Ecto neural progenitor cell (in vitro differentiated cells): ENCODE results near the gene AUTS2.
"Not testable (repeated sequence)": the region's sequence is repeated elsewhere in the genome, so short reads cannot be mapped to it uniquely, and the experiment has no call there.

Source experiments
- DNase-seq: peaks from one replicate; pipeline ENCODE4 v3.0.0-alpha.2; 2018; ENCODE audit warnings: low spot score

AUTS2 gene

GRCh38 chr7:69761290-69761922 is 163.1 kb downstream of the AUTS2 start:
- no peak for DNase-seq

GRCh38 chr7:69762821-69763352 is 164.6 kb downstream of the AUTS2 start:
- DNase-seq, result no peak

DNA sequence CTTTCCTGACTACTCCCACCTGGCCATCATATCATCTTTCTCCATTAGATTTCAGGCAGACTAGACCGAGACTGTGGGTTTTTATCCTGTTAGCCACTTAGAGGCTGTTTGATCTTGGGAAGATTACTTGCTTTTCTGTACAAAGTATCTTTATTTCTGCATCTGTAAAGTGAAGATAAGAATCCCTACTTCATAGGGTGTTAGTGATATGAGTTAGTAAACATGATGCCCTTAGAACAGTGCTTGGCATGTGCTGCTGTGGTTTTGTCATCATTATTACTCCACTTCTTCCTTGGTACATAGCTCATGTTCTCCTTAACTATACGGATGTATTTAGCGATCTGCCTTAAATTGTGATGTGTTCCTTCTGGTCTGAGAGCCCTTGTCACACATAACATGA is 165.2 kb downstream of the AUTS2 start:
- DNase-seq, result no peak

- DNase-seq, result no peak
Observed at GRCh38 chr7:69764147-69764546, 165.9 kb downstream of the AUTS2 start.

GRCh38 chr7:69764681-69765080 is 166.4 kb downstream of the AUTS2 start:
- DNase-seq, result no peak

DNA sequence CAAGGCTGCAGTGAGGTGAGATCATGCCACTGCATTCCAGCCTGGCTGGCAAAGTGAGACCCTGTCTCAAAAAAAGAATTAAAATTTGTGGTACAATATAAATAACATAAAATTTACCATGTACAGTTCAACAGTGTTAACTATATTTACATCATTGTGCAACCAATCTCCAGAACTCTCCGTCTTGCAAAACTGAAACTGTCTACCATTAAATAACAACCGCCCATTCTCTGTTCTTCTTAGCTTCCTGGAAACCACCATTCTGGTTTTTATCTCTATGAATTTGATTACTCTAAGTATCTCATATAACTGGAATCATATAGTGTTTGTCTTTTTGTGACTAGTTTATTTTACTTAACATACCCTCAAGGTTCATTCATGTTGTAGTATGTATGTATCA is 167.6 kb downstream of the AUTS2 start:
- DNase-seq, result no peak

DNA sequence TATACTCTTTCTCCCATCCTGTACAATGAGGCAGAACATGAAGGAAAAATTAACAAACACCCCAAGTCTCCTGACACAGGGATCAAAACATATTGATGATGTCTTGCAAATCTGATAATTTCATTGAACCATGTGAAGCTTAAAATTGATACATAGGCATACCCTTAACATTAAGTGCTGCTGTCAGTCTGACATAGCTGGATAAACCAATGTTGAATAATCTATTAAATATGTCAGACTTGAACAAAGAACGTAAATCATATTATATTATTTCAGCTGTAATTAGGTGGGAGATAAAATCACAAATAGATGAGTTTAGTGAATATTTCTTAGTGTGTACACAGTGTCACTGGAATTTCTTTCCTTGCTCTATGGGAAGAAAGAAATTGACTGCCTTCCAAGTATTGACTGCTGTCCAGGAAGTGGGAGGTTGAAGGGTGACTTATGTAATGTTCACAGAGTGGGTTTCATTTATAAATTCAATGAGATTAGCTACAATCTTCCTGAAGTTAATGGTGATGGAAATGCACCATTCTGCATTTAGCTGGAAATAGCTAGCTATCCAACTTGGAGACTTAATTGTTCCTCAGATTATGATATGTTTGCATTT is 170.8 kb downstream of the AUTS2 start:
- DNase-seq, result no peak

DNA sequence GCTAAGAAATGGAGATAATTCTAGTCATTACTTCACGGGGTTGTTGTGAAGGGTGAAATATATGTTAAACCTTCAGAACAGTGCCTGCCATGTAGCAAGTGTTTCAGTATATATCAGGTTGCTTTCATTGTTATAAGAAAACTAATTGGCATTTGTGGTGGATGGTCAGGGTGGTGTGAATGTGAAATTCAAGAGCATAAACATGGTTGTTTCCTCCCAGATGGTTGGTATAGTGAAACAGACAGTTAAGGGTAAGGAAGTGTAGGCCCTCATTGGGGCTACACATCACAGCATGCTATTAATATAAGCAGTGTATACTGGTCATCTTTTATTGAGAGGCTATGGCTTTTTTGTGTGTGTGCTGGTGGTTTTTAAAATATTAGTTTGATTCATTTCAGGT is 171.6 kb downstream of the AUTS2 start:
- no peak for DNase-seq

GRCh38 chr7:69770613-69771012 is 172.3 kb downstream of the AUTS2 start:
- DNase-seq, result no peak

- no peak for DNase-seq
Observed at GRCh38 chr7:69772718-69773436, 174.6 kb downstream of the AUTS2 start.

GRCh38 chr7:69773535-69774225 is 175.4 kb downstream of the AUTS2 start:
- DNase-seq, result no peak

DNA sequence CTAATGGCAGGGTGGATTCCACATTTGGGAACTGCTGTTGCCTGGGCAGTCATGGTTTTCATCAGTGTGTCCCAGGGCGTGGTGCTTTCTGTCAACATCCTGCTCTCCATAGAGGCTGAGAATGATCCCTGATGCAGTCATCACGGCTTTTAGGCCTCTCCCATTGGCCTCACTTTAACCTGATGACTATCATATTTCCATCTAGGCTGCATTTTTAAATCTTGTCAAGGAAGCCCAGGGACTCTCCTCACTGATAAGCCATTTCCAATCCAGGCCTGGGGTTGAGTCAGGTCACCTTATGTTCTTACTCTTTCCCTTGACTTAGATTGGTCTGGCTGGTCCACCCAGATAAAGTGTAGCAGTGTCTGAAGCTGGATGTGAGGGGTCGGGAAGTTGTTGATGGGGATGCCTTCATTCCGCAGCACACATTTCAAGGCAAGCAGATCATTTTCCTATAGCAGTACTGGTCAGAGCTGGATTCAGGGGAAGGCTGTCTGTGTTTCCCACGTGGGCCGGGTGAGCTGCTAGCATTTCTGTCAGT is 177.0 kb downstream of the AUTS2 start:
- DNase-seq, result no peak

DNA sequence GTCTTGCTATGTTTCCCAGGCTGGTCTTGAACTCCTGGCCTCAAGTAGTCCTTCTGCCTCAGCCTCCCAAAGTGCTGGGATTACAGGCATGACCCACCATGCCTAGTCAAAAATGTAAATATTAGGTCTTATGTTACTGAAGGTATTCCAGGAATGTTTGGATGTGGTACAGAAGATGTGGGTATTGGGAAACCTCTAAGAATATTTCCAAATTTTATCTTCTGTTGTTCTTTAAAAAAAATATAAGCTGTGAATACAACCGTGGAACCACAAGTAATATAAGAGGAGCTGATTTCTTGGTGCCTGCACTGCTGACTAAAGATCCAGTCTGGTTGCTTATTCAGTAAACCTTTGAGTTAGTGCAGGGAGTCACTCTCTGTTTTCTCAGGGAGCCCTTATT is 178.3 kb downstream of the AUTS2 start:
- DNase-seq, result no peak

DNA sequence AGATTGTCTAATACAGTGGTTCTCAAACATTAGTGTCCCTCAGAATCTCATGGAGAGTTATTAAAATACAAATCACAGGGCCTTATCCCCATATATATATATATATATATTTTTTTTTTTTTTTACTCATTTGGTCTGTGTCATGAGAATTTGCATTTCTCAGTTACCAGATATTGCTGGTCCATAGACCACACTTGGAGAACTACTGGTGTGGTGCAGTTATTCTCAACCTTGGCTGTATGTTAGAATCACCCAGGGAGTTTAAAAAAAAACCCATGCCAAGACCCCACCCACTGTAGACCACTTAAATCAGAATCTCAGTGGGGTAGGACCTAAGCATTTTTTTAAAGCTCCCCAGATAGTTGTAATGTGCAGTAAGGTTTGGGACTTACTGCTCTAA is 179.9 kb downstream of the AUTS2 start:
- DNase-seq, result no peak

DNA sequence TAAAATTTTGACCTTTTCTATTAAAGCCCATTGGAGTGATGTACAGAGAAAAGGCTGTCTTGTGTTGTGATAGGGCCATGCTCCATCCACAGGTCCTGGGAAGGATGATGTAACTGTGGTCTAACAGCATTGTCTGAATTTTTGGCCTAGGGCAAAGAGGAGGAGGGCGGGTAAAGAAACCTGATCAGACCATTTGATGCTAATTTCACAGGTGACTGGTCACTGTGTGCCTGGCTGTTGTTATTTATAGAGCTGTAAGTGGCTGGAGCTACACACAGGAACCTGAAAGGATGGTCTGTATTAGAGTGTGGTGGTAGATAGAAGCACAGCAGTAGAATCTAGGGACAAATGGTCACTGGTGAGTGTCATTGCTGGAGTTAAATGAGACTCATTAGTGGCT is 182.1 kb downstream of the AUTS2 start:
- DNase-seq, result no peak

DNA sequence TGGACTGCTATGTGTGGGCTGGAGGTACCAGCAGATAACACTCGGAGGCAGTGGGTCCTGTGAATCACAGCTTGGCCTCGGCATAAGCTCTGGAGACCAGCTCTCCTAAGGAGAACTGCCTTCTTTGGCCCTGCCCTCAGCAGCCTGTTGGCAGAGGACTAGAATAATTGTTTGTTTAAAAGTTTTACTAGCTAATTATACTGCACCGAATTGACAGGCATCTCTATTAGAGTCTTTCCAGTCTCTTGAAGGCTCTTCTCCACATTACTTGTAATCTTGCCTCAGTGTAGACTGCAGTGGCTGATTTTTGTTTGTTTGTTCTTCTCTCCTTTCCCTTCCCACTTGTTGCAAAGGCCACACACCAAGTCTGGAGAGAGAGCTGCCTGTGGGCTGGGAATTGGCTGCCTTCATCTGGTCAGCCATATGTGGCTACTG is 183.2 kb downstream of the AUTS2 start:
- DNase-seq, result no peak

DNA sequence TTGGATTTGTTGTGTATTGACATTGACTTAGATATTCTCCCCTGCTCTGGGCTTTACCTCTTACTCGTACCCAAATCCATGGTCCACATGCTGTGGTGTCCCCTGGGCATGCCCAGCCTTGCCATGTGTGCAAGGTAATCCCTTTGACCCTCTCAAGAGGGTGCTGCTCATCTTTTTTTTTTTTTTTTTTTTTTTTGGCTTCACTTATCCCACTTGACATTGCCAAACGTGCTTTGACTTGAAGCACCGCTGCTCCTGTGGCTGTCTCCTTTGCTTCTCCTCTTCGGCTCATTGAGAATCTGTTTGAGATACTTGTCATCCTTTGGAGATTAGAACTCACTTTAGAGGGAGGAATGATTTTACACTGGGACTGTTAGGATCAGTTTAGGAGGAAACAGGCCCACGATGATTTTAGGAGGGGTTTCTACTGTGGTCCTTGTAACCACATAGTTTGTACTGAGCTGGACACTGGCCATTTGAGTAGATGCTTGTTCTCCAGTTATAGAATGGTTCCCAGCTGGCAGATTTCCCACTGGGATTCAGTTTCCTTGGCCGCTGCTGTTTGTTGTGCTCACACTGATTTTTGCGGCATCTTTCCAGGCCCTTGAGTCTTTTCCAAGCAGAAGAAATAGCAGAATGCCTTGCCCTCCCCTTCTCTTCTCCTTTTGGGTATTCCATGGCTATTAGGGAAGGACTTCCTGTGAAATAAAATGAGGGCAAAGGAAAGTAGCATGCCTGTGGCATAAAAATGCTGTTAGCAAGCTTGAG is 184.8 kb downstream of the AUTS2 start:
- DNase-seq, result no peak

DNA sequence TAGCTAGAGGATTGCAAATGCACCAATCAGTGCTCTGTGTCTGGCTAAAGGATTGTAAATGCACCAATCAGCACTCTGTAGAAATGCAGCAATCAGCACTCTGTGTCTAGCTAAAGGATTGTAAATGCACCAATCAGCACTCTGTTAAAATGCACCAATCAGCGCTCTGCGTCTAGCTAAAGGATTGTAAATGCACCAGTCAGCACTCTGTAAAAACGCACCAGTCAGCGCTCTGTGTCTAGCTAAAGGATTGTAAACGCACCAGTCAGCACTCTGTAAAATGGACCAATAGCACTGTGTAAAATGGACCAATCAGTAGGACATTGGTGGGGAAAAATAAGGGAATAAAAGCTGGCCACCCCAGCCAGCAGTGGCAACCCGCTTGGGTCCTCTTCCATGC is 187.9 kb downstream of the AUTS2 start:
- DNase-seq, result not testable (repeated sequence)

DNA sequence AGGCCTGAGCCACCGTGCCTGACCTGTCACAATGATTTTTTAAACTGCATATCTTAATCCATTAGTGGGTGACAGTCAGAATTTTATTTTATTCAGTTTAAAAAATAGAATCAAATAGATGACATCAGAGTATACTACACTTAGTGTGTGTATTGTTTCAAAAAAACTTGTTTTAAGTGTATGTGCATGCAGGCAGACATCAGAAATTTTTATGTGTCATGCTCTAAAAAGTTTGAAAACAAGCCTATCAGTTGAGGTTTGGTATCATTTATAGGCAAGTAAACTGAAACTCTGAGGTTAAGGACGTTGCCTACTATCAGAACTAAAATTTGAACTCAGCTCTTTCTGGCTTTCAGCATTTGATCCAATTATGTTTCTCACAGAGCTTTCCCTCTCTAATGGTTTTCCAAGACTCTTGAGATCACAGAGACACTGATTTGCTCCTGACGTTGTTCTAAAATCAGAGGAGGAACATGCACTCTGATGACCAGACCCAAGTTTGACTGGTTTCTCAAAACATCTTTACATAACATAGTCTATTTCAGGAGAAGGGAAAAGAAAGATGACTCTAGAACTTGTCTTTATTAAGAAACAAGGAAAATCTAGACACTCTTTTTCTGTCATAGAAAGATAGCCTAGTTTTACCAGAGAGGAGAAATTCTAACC is 188.6 kb downstream of the AUTS2 start:
- DNase-seq, result no peak

DNA sequence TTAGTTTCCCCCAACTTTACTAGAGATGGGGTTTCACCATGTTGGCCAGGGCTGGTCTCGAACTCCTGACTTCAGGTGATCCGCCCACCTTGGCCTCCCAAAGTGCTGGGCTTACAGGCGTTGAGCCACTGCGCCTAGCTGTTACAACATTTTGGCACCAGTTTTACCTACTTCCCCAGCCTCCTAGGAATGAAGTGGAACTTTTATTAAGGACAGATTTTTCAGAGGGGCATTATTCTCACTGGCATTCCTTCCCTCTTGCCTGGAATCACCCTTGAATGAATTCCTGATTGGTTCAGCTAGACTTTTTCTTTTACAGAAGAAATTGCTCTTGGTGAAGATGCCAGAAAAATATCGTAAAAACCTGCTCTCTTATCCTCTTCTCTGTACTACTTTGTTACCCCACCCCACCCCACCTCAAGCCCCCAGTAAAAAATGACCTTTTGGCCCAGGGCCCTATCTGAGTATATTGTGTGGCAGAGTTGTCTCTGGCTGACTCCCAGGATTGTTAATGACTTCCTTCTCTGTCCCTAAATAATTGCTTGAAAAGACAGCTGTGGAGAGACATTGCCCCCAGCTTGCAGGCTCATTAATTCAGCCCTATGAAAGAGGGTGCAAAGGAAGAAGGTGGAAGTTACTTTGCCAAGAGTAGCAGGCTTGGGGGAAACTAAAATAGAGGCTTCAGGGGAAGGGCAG is 189.6 kb downstream of the AUTS2 start:
- DNase-seq, result no peak
